OCI-LY3 (cell line): ENCODE measurements around the gene PLD1.

Experiments used
- CTCF ChIP-seq: fragments of 200-600, 300-600 bp; sonication (generic); IDR thresholded peaks from 2 replicates; pipeline ENCODE4 v1.5.1; 2014; ENCODE audit warnings: antibody characterized with exemption, low read length, low read depth
- EZH2phosphoT487 ChIP-seq: fragments of 200-600 bp; shearing (Covaris generic); IDR thresholded peaks from 2 replicates; pipeline ENCODE4 v1.6.1; 2018; ENCODE audit warnings: antibody characterized with exemption, mixed run types, low read depth

- TF ChIP-seq CTCF (no peak), EZH2phosphoT487 (no peak)
Observed at GRCh38 chr3:171797873-171798272, 12.4 kb downstream of the PLD1 start.
